Endothelial cell of umbilical vein (primary cell): Measurements from ENCODE around the gene HYI. TPM values are rescaled to one million over a fixed set of nuclear protein-coding genes. Genes with fewer than 3 reads are reported as not detected.

Experiments used
- BruUV-seq: library from RNA; stranded (reverse); fragments of 400-500 nt; replicated peaks from 2 replicates; lab custom pipeline; 2021; lab: Mats Ljungman, UMichigan
- CTCF ChIA-PET: fragments of 300-600, 350-600 bp; sonication (Branson Sonifier 250); formaldehyde crosslinking; loops from one replicate; lab custom pipeline; 2021; ENCODE audit warnings: antibody characterized with exemption, inconsistent platforms; lab: Charles Lee
- POLR2A ChIA-PET: fragments of 300-600, 350-600 bp; sonication (Branson Sonifier 250); formaldehyde crosslinking; loops from one replicate; lab custom pipeline; 2021; ENCODE audit warnings: antibody characterized with exemption, inconsistent platforms; lab: Charles Lee
- DNase-seq: peaks from one replicate; pipeline ENCODE4 v3.0.0-alpha.2; 2011; ENCODE audit warnings: low read depth, low spot score
- FAIRE-seq: peaks from 2 replicates; lab custom pipeline; 2011; peaks lifted over from hg19 to GRCh38; lab: Jason Lieb, UNC
- H2AFZ ChIP-seq: 2 replicates; pipeline ENCODE4 v1.6.0; 2012; ENCODE audit warnings: low read depth, low read length, control low read depth, inconsistent platforms
- H3K27ac ChIP-seq: 2 replicates; pipeline ENCODE4 v1.5.1; 2011; ENCODE audit warnings: low read depth, mild to moderate bottlenecking, control low read depth, low read length, moderate library complexity; ENCODE audit not compliant: insufficient read depth
- H3K27me3 ChIP-seq, 2 experiments: 2 replicates each; pipeline versions ENCODE4 v1.6.0 to v1.6.1; 2011; ENCODE audit warnings: low read length in 2 of 2, mixed read lengths in 1 of 2; ENCODE audit not compliant: control insufficient read depth in 2 of 2, insufficient read depth in 2 of 2
- H3K36me3 ChIP-seq, 2 experiments: 2 replicates in 1 of 2; 3 replicates in 1 of 2; pipeline ENCODE4 v1.5.1; 2011; ENCODE audit warnings: low read length in 2 of 2, mild to moderate bottlenecking in 1 of 2, moderate library complexity in 1 of 2; ENCODE audit not compliant: control insufficient read depth in 2 of 2, insufficient read depth in 2 of 2; ENCODE audit errors: extremely low read depth in 1 of 2
- H3K4me1 ChIP-seq: 3 replicates; pipeline ENCODE4 v1.5.1; 2011; ENCODE audit warnings: mild to moderate bottlenecking, low read length; ENCODE audit not compliant: control insufficient read depth, insufficient read depth; ENCODE audit errors: extremely low read depth
- H3K4me2 ChIP-seq: 2 replicates; pipeline ENCODE4 v1.6.1; 2011; ENCODE audit warnings: low read length, control low read depth, mixed read lengths; ENCODE audit not compliant: insufficient read depth
- H3K4me3 ChIP-seq, 3 experiments: fragments of 200-600 bp in 1 of 3; sonication (generic), shearing (Covaris generic) in 1 of 3; replicated peaks in 1 of 3; 2 replicates each; pipeline ENCODE4 v1.5.1; 2011 to 2016; ENCODE audit warnings: control low read depth in 3 of 3, low read length in 3 of 3, mild to moderate bottlenecking in 2 of 3, inconsistent platforms in 1 of 3, low read depth in 1 of 3, moderate library complexity in 1 of 3; ENCODE audit not compliant: insufficient read depth in 1 of 3
- H3K79me2 ChIP-seq: 2 replicates; pipeline ENCODE4 v1.6.0; 2012; ENCODE audit warnings: low read length, inconsistent platforms; ENCODE audit not compliant: control insufficient read depth, insufficient read depth
- H3K9ac ChIP-seq: replicated peaks from 2 replicates; pipeline ENCODE3; 2011; ENCODE audit warnings: low read length, control low read depth; ENCODE audit not compliant: insufficient read depth; ENCODE audit errors: extremely low read depth
- H3K9me1 ChIP-seq: replicated peaks from 3 replicates; pipeline ENCODE4 v1.6.0; 2011; ENCODE audit warnings: mild to moderate bottlenecking, low read length; ENCODE audit not compliant: control insufficient read depth, insufficient read depth; ENCODE audit errors: extremely low read depth
- H3K9me3 ChIP-seq: replicated peaks from 2 replicates; pipeline ENCODE4 v1.5.1; 2012; ENCODE audit warnings: low read length, inconsistent platforms; ENCODE audit not compliant: control insufficient read depth, insufficient read depth
- H4K20me1 ChIP-seq: replicated peaks from 2 replicates; pipeline ENCODE3; 2011; ENCODE audit warnings: mild to moderate bottlenecking, low read length; ENCODE audit not compliant: control insufficient read depth, insufficient read depth; ENCODE audit errors: extremely low read depth
- EZH2 ChIP-seq: IDR thresholded peaks from 2 replicates; pipeline ENCODE4 v1.6.1; 2012; ENCODE audit warnings: borderline replicate concordance, low read depth, mild to moderate bottlenecking, moderate library complexity, low read length, inconsistent platforms; ENCODE audit not compliant: severe bottlenecking
- FOS ChIP-seq: IDR thresholded peaks from 2 replicates; pipeline ENCODE4 v1.6.1; 2011; ENCODE audit warnings: mild to moderate bottlenecking, low read length, moderate library complexity, borderline replicate concordance; ENCODE audit not compliant: insufficient read depth
- GATA2 ChIP-seq: IDR thresholded peaks from 2 replicates; pipeline ENCODE4 v1.7.0; 2011; ENCODE audit warnings: low read depth, mild to moderate bottlenecking, moderate library complexity, mixed read lengths, low read length; ENCODE audit not compliant: insufficient read length, insufficient read depth
- JUN ChIP-seq: IDR thresholded peaks from 2 replicates; pipeline ENCODE4 v1.6.1; 2011; ENCODE audit warnings: borderline replicate concordance, low read depth; ENCODE audit not compliant: insufficient read length, insufficient read depth
- MYC ChIP-seq: IDR thresholded peaks from one replicate; pipeline ENCODE4 v1.6.1; 2011; ENCODE audit warnings: mild to moderate bottlenecking, low read depth, low read length
- POLR2A ChIP-seq: IDR thresholded peaks from 2 replicates; pipeline ENCODE4 v1.6.1; 2012; ENCODE audit warnings: low read depth, mild to moderate bottlenecking, control low read depth, low read length
- POLR2AphosphoS5 ChIP-seq: IDR thresholded peaks from 2 replicates; pipeline ENCODE4 v1.6.1; 2012; ENCODE audit warnings: low read depth, mild to moderate bottlenecking, control low read depth, low read length, moderate library complexity; ENCODE audit not compliant: insufficient read depth
- dilution Hi-C: fragments of 300-500 bp; cut with MboI; formaldehyde crosslinking; loops from one replicate; pipeline ENCODE4 v1.15.0; 2019; ENCODE audit warnings: low sequenced_read_pairs; ENCODE audit not compliant: extremely low pct_ligation_motif_present
- intact Hi-C: fragments of 100-400 bp; cut with micrococcal nuclease; formaldehyde crosslinking; loops from one replicate; pipeline ENCODE4 v1.10.0; 2022
- polyA plus RNA-seq, 4 experiments: library from polyadenylated mRNA; depleted of rRNA in 3 of 4; stranded (reverse) in 3 of 4; unstranded in 1 of 4; fragments of >200 nt; gene quantifications; 2 replicates each; pipeline versions ENCODE4 v1.2.1 to v1.2.3, GENCODE V29; 2011 to 2012; ENCODE audit warnings: missing spikeins in 1 of 4
- total RNA-seq: library from RNA; stranded (reverse); gene quantifications from 2 replicates; pipeline ENCODE4 v1.2.3, GENCODE V29; 2021
- TF ChIP-seq, protein P1 (sequence below), 2 donors: IDR thresholded peaks; 1 replicate in 1 of 2; 2 replicates in 1 of 2; pipeline ENCODE4 v1.5.1; 2011; ENCODE audit warnings: low read length in 2 of 2, mild to moderate bottlenecking in 2 of 2, moderate library complexity in 2 of 2, control low read depth in 1 of 2, inconsistent platforms in 1 of 2, low read depth in 1 of 2; ENCODE audit not compliant: insufficient read depth in 1 of 2; ENCODE audit errors: extremely low read depth in 1 of 2
- TF ChIP-seq, protein P2 (sequence below): IDR thresholded peaks from 2 replicates; pipeline ENCODE4 v1.6.1; 2011; ENCODE audit not compliant: insufficient read depth, insufficient read length

HYI gene
- total and polyA plus RNA-seq, 2 donors (not counting 3 experiments of a cell fraction or from before 2014, with no cell fraction given), result 324 to 342 TPM

DNA sequence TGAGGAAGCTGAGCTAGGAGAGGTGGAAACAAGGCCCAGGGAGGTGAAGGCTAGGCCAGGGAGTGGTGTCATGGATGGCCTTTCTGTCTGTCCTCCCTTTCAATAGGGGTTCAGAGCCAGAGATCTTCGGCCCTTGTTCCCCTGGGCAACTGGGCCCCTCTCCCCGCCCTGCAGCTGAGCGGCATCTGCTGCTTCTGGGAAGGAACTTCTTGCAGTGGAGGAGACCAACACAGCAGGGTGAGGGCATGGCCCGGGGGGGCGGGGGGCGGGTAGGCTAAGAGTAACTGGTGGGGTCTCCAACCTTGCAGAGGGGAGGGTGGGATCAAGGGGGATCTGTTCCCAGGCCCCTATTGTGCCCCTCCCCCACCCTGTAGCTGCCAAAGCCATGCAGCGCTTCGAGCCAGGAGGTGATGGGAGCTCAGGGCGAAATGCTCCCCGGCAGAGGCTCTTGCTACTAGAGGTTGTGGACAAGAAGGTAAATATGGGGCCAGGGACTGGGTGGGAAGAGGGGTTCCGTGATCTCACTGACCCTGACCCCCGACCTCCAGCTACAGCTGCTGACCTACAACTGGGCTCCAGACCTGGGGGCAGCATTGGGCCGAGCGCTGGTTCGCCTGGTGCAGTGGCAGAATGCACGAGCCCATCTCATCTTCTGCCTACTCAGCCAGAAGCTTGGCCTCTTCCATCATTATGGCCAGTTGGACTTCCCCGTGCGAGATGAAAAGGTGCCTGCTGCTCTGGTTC, 11.7 kb downstream of the HYI start:
- Histone ChIP-seq H3K79me2 (no peaks in the 10 kb centered on the region), H3K9me3 (no peaks in the 10 kb centered on the region), H2AFZ (no peak overlapping the region), H4K20me1 (no peaks in the 10 kb centered on the region), H3K27ac (no peak overlapping the region), H3K9ac (no peak overlapping the region), H3K4me3 (no peak overlapping the region), H3K36me3 (peaks cover 0 to 8% of the 10 kb centered on the region in 2 experiments), H3K4me2 (no peak overlapping the region), H3K4me1 (no peaks in the 10 kb centered on the region), H3K9me1 (no peaks in the 10 kb centered on the region), H3K27me3 (no peaks in the 10 kb centered on the region)
- dilution Hi-C loops (no loop called here), intact Hi-C loops (loop anchor here (5.0 kb wide), 1 partner anchor 35 kb away; no protein-coding TSS in a partner anchor)
- FAIRE-seq, result no peak
- no peak for DNase-seq
- ChIA-PET CTCF (interaction anchor here (1.2 kb wide), 1 partner anchor 215 kb away, joined by 3 read pairs; no protein-coding TSS in a partner anchor), POLR2A (interaction anchor here (1.0 kb wide), 1 partner anchor 30 kb away, joined by 3 read pairs; no protein-coding TSS in a partner anchor)
- no TSS peak for BruUV-seq
- no peak for TF ChIP-seq EZH2
- peak; percentile 36 for TF ChIP-seq POLR2A

DNA sequence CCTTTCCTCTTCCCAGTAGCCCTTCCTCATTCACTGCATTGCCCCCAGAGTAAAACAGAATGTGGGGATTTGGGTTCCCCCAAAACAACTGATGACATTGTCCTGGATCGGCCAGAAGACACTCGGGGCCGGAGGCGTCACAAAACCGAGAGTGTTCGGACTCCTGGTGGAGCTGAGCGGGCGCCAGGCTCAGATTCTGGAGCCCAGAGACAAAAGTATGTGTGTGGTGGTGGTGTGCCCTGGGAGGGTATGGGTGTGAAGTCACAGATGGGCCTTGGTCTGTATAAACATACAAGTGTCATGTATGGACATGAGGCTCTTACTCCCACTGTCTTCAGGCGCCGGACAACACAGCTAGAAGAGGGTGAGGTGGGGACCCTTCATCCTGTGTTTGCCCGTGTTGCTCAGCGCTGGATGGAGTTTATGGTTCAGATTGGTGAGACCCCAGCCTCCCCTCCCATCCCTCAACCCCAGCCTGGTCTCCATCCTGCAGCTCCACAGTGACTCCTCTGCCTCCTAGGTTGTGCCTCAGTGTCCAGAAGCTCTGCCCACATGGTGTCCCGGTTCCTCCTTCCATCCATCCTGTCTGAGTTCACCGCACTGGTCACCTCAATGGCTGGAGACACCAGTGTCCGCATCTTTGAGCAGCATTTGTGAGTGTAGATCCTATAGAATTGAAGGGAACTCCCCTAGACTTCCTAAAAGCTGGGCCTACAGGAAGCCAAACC, 12.4 kb downstream of the HYI start:
- no TSS peak for BruUV-seq
- dilution Hi-C loops, result no loop called here
- no peak for FAIRE-seq
- Histone ChIP-seq H3K9me1 (no peaks in the 10 kb centered on the region), H3K4me1 (no peaks in the 10 kb centered on the region), H3K79me2 (no peaks in the 10 kb centered on the region), H4K20me1 (no peaks in the 10 kb centered on the region), H3K27me3 (no peaks in the 10 kb centered on the region), H3K9ac (no peak overlapping the region), H3K4me3 (no peak overlapping the region), H2AFZ (no peak overlapping the region), H3K9me3 (no peaks in the 10 kb centered on the region), H3K36me3 (peaks cover 0 to under 1% of the 10 kb centered on the region in 2 experiments), H3K27ac (no peak overlapping the region), H3K4me2 (no peak overlapping the region)
- CTCF ChIA-PET, result interaction anchor here (1.2 kb wide), 1 partner anchor 214 kb away, joined by 3 read pairs; no protein-coding TSS in a partner anchor
- POLR2A ChIA-PET, result interaction anchor here (0.6 kb wide), 1 partner anchor 34 kb away, joined by 3 read pairs; no protein-coding TSS in a partner anchor
- intact Hi-C loops, result loop anchor here (5.0 kb wide), 1 partner anchor 36 kb away; no protein-coding TSS in a partner anchor
- no peak for DNase-seq
- no peak for TF ChIP-seq FOS
- TF ChIP-seq POLR2A, result no peak
- TF ChIP-seq, protein P1, sequence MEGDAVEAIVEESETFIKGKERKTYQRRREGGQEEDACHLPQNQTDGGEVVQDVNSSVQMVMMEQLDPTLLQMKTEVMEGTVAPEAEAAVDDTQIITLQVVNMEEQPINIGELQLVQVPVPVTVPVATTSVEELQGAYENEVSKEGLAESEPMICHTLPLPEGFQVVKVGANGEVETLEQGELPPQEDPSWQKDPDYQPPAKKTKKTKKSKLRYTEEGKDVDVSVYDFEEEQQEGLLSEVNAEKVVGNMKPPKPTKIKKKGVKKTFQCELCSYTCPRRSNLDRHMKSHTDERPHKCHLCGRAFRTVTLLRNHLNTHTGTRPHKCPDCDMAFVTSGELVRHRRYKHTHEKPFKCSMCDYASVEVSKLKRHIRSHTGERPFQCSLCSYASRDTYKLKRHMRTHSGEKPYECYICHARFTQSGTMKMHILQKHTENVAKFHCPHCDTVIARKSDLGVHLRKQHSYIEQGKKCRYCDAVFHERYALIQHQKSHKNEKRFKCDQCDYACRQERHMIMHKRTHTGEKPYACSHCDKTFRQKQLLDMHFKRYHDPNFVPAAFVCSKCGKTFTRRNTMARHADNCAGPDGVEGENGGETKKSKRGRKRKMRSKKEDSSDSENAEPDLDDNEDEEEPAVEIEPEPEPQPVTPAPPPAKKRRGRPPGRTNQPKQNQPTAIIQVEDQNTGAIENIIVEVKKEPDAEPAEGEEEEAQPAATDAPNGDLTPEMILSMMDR (IDR thresholded peaks at IDR 0.05; ENCODE audit: extremely low read depth in 1 of 2, insufficient read depth in 1 of 2, low read depth in 1 of 2, low read length in 2 of 2), result no peak
- TF ChIP-seq MYC, result no peak
- no peak for TF ChIP-seq EZH2
- TF ChIP-seq, protein P2, sequence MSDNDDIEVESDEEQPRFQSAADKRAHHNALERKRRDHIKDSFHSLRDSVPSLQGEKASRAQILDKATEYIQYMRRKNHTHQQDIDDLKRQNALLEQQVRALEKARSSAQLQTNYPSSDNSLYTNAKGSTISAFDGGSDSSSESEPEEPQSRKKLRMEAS, result no peak
- no peak for TF ChIP-seq GATA2
- TF ChIP-seq JUN, result no peak
- no peak for TF ChIP-seq POLR2AphosphoS5
